Measurements from ENCODE around the gene P4HB.
A peak's percentile ranks its signal among the peaks of the same experiment; 100 is the strongest.

Gene P4HB

DNA sequence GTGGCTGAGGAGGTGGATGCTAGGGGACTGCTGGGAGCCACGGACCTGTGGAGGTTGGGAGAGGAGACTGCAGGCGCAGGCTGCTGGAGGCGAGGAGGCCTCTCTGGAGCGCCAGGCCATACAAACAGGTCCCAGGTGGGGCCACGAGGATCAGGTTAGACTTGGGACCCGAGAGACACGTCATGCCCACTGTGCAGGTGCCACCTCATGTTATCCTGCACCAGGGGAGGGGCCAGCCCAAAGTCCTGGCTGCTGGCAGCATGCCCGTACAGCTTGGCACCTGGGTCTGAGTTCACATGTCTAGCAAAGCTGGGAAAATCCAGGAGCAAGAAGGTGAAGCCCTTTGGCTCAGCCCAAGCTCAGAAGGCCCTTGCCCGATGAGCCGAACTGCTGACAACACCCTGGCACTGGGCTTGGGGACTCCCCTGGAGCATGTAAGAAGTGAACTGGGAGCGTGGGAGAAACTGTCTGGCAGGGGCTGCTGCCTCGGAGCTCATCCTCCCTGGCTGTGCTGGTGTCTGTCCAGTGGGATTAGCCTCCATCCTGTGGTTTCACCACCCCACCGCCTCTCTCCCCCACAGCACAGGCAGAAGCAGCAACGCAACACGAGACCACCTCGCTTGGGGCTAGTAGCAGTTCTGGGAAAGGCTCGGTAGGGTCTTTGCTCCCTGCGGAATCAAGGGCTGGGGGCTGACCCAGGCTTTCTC, 5.6 kb upstream of the P4HB start:
- peak; percentile 1 for ATAC-seq
- 0 out of 2 replicates have a peak, but pooled peaks have one; percentile 66 for TF ChIP-seq RARB (CRISPR knock-in tag; IDR thresholded peaks at IDR 0.05)
- TF ChIP-seq, protein P1, sequence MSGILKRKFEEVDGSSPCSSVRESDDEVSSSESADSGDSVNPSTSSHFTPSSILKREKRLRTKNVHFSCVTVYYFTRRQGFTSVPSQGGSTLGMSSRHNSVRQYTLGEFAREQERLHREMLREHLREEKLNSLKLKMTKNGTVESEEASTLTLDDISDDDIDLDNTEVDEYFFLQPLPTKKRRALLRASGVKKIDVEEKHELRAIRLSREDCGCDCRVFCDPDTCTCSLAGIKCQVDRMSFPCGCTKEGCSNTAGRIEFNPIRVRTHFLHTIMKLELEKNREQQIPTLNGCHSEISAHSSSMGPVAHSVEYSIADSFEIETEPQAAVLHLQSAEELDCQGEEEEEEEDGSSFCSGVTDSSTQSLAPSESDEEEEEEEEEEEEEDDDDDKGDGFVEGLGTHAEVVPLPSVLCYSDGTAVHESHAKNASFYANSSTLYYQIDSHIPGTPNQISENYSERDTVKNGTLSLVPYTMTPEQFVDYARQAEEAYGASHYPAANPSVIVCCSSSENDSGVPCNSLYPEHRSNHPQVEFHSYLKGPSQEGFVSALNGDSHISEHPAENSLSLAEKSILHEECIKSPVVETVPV (CRISPR knock-in tag; IDR thresholded peaks at IDR 0.05): peak; percentile 62; the same call in 1 of the 2 replicates
- no peak for TF ChIP-seq OSR1 (CRISPR knock-in tag; IDR thresholded peaks at IDR 0.05)

DNA sequence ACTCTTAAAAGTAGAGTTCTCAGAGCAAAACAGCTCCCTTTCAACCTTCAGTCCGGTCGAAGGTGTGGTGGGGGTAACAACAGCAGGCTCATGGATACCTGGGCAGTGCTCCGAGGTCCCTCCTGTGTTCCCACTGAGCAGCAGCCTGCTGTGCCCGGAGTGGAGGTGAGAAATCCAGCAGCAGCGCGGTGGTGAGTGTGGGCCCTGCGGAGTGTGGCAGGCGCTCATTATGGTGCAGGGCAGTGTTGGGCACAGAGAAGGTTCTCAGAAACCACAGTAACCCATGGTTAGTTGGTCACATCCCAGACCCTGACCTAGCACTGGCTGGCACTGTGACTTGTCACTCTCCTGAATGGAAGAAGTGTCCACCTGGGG, 5.0 kb upstream of the P4HB start:
- TF ChIP-seq ARNTL (CRISPR knock-in tag; IDR thresholded peaks at IDR 0.05; ENCODE audit: borderline replicate concordance, low read depth) (no peak), BACH2 (CRISPR knock-in tag; IDR thresholded peaks at IDR 0.05; ENCODE audit: borderline replicate concordance) (no peak), TCF4 (CRISPR knock-in tag; IDR thresholded peaks at IDR 0.05; ENCODE audit: borderline replicate concordance) (no peak), ZC3H10 (CRISPR knock-in tag; IDR thresholded peaks at IDR 0.05) (no peak), SNAI2 (CRISPR knock-in tag; IDR thresholded peaks at IDR 0.05) (no peak), CSDC2 (CRISPR knock-in tag; IDR thresholded peaks at IDR 0.05) (no peak), TOX (CRISPR knock-in tag; IDR thresholded peaks at IDR 0.05; ENCODE audit: borderline replicate concordance) (no peak), OSR1 (CRISPR knock-in tag; IDR thresholded peaks at IDR 0.05) (no peak), ESRRG (CRISPR knock-in tag; IDR thresholded peaks at IDR 0.05) (no peak), ZNF565 (CRISPR knock-in tag; conservative IDR thresholded peaks at IDR 0.05; ENCODE audit: low read depth) (no peak), ZFP3 (CRISPR knock-in tag; IDR thresholded peaks at IDR 0.05) (no peak), ZNF70 (CRISPR knock-in tag; IDR thresholded peaks at IDR 0.05) (no peak), PPARA (CRISPR knock-in tag; IDR thresholded peaks at IDR 0.05; ENCODE audit: borderline replicate concordance) (no peak), GLIS3 (CRISPR knock-in tag; IDR thresholded peaks at IDR 0.05) (no peak)
- TF ChIP-seq, protein P1 (CRISPR knock-in tag; IDR thresholded peaks at IDR 0.05): no peak
- TF ChIP-seq, protein P2, sequence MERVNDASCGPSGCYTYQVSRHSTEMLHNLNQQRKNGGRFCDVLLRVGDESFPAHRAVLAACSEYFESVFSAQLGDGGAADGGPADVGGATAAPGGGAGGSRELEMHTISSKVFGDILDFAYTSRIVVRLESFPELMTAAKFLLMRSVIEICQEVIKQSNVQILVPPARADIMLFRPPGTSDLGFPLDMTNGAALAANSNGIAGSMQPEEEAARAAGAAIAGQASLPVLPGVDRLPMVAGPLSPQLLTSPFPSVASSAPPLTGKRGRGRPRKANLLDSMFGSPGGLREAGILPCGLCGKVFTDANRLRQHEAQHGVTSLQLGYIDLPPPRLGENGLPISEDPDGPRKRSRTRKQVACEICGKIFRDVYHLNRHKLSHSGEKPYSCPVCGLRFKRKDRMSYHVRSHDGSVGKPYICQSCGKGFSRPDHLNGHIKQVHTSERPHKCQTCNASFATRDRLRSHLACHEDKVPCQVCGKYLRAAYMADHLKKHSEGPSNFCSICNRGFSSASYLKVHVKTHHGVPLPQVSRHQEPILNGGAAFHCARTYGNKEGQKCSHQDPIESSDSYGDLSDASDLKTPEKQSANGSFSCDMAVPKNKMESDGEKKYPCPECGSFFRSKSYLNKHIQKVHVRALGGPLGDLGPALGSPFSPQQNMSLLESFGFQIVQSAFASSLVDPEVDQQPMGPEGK (CRISPR knock-in tag; IDR thresholded peaks at IDR 0.05; ENCODE audit: borderline replicate concordance): no peak
- TF ChIP-seq, protein P3, sequence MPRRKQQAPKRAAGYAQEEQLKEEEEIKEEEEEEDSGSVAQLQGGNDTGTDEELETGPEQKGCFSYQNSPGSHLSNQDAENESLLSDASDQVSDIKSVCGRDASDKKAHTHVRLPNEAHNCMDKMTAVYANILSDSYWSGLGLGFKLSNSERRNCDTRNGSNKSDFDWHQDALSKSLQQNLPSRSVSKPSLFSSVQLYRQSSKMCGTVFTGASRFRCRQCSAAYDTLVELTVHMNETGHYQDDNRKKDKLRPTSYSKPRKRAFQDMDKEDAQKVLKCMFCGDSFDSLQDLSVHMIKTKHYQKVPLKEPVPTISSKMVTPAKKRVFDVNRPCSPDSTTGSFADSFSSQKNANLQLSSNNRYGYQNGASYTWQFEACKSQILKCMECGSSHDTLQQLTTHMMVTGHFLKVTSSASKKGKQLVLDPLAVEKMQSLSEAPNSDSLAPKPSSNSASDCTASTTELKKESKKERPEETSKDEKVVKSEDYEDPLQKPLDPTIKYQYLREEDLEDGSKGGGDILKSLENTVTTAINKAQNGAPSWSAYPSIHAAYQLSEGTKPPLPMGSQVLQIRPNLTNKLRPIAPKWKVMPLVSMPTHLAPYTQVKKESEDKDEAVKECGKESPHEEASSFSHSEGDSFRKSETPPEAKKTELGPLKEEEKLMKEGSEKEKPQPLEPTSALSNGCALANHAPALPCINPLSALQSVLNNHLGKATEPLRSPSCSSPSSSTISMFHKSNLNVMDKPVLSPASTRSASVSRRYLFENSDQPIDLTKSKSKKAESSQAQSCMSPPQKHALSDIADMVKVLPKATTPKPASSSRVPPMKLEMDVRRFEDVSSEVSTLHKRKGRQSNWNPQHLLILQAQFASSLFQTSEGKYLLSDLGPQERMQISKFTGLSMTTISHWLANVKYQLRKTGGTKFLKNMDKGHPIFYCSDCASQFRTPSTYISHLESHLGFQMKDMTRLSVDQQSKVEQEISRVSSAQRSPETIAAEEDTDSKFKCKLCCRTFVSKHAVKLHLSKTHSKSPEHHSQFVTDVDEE (CRISPR knock-in tag; IDR thresholded peaks at IDR 0.05): no peak
- no peak for ATAC-seq

DNA sequence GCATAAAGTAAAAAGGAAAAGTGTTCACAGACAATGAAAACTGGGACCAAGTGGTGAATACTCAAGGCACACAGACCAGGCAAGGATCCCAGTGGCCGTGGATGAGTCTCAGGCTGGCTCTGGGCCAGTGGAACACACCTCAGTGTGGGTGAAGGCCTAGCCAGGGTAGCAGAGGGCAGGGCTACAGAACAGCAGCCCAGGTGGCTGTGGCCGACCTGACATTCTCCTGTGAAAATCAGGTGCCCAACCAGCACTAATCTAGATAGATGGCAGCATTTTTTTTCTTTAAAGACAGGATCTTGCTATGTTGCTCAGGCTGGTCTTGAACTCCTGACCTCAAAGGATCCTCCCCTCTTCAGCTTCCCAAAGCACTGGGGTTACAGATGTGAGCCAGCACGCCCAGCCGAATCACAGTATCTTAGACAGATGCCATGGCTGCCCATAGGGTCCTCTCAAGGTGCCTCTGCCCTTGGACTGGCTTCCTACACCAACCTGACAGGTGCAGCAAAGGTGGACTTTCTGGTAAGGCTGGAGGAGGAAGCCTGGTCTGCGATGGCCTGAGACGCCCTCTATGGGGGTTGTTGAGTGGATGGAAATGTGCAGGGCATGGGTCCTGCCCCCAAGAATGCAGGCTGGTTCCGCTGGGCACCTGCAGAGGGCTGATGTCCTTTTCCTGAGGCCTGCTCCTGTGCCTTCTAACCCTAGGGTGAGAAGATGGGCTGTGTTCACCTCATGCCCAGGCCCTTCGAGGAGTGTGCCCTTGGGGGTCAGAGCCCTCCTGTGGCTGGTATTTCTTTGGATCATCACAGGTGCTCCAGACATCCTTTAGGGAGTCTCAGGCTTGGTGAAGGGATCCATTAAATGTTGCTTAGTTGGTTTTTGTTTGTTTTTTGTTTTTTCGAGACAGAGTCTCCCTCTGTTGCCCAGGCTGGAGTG, 3.8 kb upstream of the P4HB start:
- no peak for ATAC-seq
- TF ChIP-seq ZNF565 (CRISPR knock-in tag; conservative IDR thresholded peaks at IDR 0.05; ENCODE audit: low read depth) (no peak), ZNF70 (CRISPR knock-in tag; IDR thresholded peaks at IDR 0.05) (no peak), GLIS3 (CRISPR knock-in tag; IDR thresholded peaks at IDR 0.05) (no peak), RARB (CRISPR knock-in tag; IDR thresholded peaks at IDR 0.05) (no peak), OSR1 (CRISPR knock-in tag; IDR thresholded peaks at IDR 0.05) (no peak), BACH2 (CRISPR knock-in tag; IDR thresholded peaks at IDR 0.05; ENCODE audit: borderline replicate concordance) (no peak), PPARA (CRISPR knock-in tag; IDR thresholded peaks at IDR 0.05; ENCODE audit: borderline replicate concordance) (no peak), CSDC2 (CRISPR knock-in tag; IDR thresholded peaks at IDR 0.05) (no peak), ZFP3 (CRISPR knock-in tag; IDR thresholded peaks at IDR 0.05) (no peak)
- TF ChIP-seq, protein P4, sequence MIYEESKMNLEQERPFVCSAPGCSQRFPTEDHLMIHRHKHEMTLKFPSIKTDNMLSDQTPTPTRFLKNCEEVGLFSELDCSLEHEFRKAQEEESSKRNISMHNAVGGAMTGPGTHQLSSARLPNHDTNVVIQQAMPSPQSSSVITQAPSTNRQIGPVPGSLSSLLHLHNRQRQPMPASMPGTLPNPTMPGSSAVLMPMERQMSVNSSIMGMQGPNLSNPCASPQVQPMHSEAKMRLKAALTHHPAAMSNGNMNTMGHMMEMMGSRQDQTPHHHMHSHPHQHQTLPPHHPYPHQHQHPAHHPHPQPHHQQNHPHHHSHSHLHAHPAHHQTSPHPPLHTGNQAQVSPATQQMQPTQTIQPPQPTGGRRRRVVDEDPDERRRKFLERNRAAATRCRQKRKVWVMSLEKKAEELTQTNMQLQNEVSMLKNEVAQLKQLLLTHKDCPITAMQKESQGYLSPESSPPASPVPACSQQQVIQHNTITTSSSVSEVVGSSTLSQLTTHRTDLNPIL (CRISPR knock-in tag; IDR thresholded peaks at IDR 0.05; ENCODE audit: low read depth): no peak

Measured in SK-N-SH treated with all-trans-retinoic acid at 6 μM for 48 hours (cell line).